Calu3 (cell line): ENCODE data around the gene RAB17. TPM values are rescaled to one million over a fixed set of nuclear protein-coding genes. Genes with fewer than 3 reads are reported as not detected.

ENCODE experiments used
- BruUV-seq: library from RNA; stranded (reverse); fragments of 400-500 nt; replicated peaks from 2 replicates; lab custom pipeline; 2021; lab: Mats Ljungman, UMichigan
- CTCF ChIA-PET: fragments of 300-600 bp; sonication (Branson Sonifier 250); formaldehyde crosslinking; loops from one replicate; lab custom pipeline; 2022; ENCODE audit warnings: antibody characterized with exemption; lab: Charles Lee
- DNase-seq: peaks from one replicate; pipeline ENCODE4 v3.0.0; 2022
- H3K27ac Mint-ChIP-seq: one replicate; pipeline ENCODE4 v1.8.0; 2022; ENCODE audit warnings: mixed read lengths; ENCODE audit not compliant: unreplicated experiment
- H3K27me3 Mint-ChIP-seq: one replicate; pipeline ENCODE4 v1.8.0; 2022; ENCODE audit warnings: mixed read lengths; ENCODE audit not compliant: unreplicated experiment
- H3K36me3 Mint-ChIP-seq: one replicate; pipeline ENCODE4 v1.8.0; 2022; ENCODE audit warnings: mild to moderate bottlenecking, moderate library complexity, mixed read lengths; ENCODE audit not compliant: insufficient read depth, unreplicated experiment
- H3K4me1 Mint-ChIP-seq: one replicate; pipeline ENCODE4 v1.8.0; 2022; ENCODE audit warnings: mild to moderate bottlenecking, low read depth, mixed read lengths; ENCODE audit not compliant: unreplicated experiment
- H3K4me3 Mint-ChIP-seq: one replicate; pipeline ENCODE4 v1.8.0; 2022; ENCODE audit warnings: mild to moderate bottlenecking, low read depth, moderate library complexity, mixed read lengths; ENCODE audit not compliant: unreplicated experiment
- H3K9me3 Mint-ChIP-seq: one replicate; pipeline ENCODE4 v1.8.0; 2022; ENCODE audit warnings: low read depth, mixed read lengths; ENCODE audit not compliant: unreplicated experiment
- CTCF ChIP-seq: fragments of 200-600 bp; IDR thresholded peaks from one replicate; pipeline ENCODE4 v1.8.0; 2022; ENCODE audit warnings: antibody characterized with exemption; ENCODE audit not compliant: unreplicated experiment
- intact Hi-C: fragments of 100-400 bp; cut with micrococcal nuclease; formaldehyde crosslinking; loops from one replicate; pipeline ENCODE4 v1.10.0; 2022; ENCODE audit not compliant: unreplicated experiment
- total RNA-seq: library from RNA; stranded (reverse); gene quantifications from 2 replicates; pipeline ENCODE4 v1.2.3, GENCODE V29; 2022

RAB17 gene
- total RNA-seq, 1 experiment from 2014 or later: 33.3 TPM

GRCh38 chr2:237540823-237541222 is 49.7 kb downstream of the RAB17 start:
- intact Hi-C loops: no loop called here
- no peak for TF ChIP-seq CTCF
- H3K27me3 Mint-ChIP-seq: no peaks in the 10 kb centered on the region
- DNase-seq: no peak
- H3K36me3 Mint-ChIP-seq: peaks cover 4% of the 10 kb centered on the region
- H3K9me3 Mint-ChIP-seq: no peaks in the 10 kb centered on the region
- H3K4me3 Mint-ChIP-seq: no peak overlapping the region
- no peaks in the 10 kb centered on the region for H3K4me1 Mint-ChIP-seq
- no TSS peak for BruUV-seq
- H3K27ac Mint-ChIP-seq: no peak overlapping the region
- CTCF ChIA-PET: interaction anchor here (1.7 kb wide), 1 partner anchor 31 kb away, joined by 7 read pairs; no protein-coding TSS in a partner anchor

GRCh38 chr2:237540223-237540775 is 50.2 kb downstream of the RAB17 start:
- intact Hi-C loops: no loop called here
- Mint-ChIP-seq H3K27me3 (no peaks in the 10 kb centered on the region), H3K36me3 (peaks cover 4% of the 10 kb centered on the region), H3K4me1 (no peaks in the 10 kb centered on the region), H3K9me3 (no peaks in the 10 kb centered on the region), H3K27ac (no peak overlapping the region), H3K4me3 (no peak overlapping the region)
- BruUV-seq: no TSS peak
- DNase-seq: no peak
- no peak for TF ChIP-seq CTCF
- CTCF ChIA-PET: interaction anchor here (1.2 to 1.7 kb wide), 2 partner anchors 28 to 32 kb away, joined by 3 to 7 read pairs; no protein-coding TSS in a partner anchor

- no peak overlapping the region for H3K27ac Mint-ChIP-seq
- BruUV-seq: no TSS peak
- H3K4me3 Mint-ChIP-seq: no peak overlapping the region
- peaks cover 4% of the 10 kb centered on the region for H3K36me3 Mint-ChIP-seq
- no peaks in the 10 kb centered on the region for H3K27me3 Mint-ChIP-seq
- intact Hi-C loops: no loop called here
- no peaks in the 10 kb centered on the region for H3K9me3 Mint-ChIP-seq
- no peak for DNase-seq
- CTCF ChIA-PET: interaction anchor here (1.2 kb wide), 1 partner anchor 27 kb away, joined by 3 read pairs; no protein-coding TSS in a partner anchor
- no peak for TF ChIP-seq CTCF
- no peaks in the 10 kb centered on the region for H3K4me1 Mint-ChIP-seq
These were observed 50.9 kb downstream of the RAB17 start for GRCh38 chr2:237539681-237540080.

GRCh38 chr2:237538901-237539300 is 51.6 kb downstream of the RAB17 start:
- no peak for TF ChIP-seq CTCF
- Mint-ChIP-seq H3K27ac (no peak overlapping the region), H3K4me3 (no peak overlapping the region), H3K27me3 (no peaks in the 10 kb centered on the region), H3K4me1 (no peaks in the 10 kb centered on the region), H3K9me3 (no peaks in the 10 kb centered on the region), H3K36me3 (peaks cover 4% of the 10 kb centered on the region)
- CTCF ChIA-PET: interaction anchor here (1.2 kb wide), 1 partner anchor 26 kb away, joined by 3 read pairs; no protein-coding TSS in a partner anchor
- BruUV-seq: no TSS peak
- DNase-seq: no peak
- intact Hi-C loops: no loop called here
